ENCODE data around the gene GUCA1C.

GUCA1C gene

GRCh38 chr3:108953700-108954099, at the start of gene GUCA1C:
TSS of gene GUCA1C (minus strand) at chr3:108953879. CDS start at chr3:108953762, 117 bp downstream.
- DNase-seq (ENCODE audit: low read depth) = no peak

GRCh38 chr3:108998436-108998835, 44.8 kb upstream of the GUCA1C start:
- DNase-seq (ENCODE audit: low read depth) = no peak

DNA sequence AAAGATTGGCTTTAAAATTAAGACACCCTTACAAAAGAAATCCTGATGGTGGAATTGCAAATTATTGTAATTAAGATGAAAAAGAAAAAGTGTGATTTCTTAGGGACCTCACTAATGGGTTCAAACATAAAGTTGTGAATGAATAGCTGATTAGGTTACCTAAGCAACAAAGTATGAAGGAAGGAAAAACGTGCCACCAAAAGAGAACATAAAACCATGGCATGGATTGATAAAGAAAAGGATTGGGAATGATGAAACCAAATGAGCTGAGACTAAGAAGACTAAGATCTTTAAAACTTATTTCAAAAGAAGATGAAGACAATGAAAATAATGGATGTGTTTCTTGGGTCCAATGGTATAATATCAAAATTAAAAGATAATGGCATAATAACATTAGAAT, 32.2 kb upstream of the GUCA1C start:
- no peak for DNase-seq (ENCODE audit: low read depth)

DNA sequence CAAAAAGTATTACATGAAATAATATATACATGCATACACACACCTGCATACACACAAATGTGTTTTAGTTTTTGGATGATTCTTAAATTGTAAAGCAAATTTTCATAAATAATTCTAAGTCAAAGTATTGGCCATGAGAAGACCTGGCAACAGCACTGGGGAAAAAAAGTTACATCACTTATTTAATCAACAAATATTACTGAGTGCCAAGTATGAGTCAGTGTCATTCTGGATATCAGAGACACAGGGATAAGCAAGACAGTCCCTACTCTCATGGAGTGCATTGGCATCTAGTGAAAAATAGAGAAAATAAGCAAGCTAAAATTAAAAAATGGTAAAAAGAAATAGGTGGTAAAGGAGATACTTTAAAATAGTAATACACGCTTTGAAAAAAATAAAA, 29.4 kb upstream of the GUCA1C start:
- no peak for DNase-seq (ENCODE audit: low read depth)

- DNase-seq (ENCODE audit: low read depth) = no peak
These were observed 22.4 kb upstream of the GUCA1C start for GRCh38 chr3:108976058-108976457.

- DNase-seq (ENCODE audit: low read depth) = no peak
These were observed 19.3 kb upstream of the GUCA1C start for GRCh38 chr3:108973019-108973418.

GRCh38 chr3:108972482-108972881, 18.8 kb upstream of the GUCA1C start:
- DNase-seq (ENCODE audit: low read depth) = no peak

DNA sequence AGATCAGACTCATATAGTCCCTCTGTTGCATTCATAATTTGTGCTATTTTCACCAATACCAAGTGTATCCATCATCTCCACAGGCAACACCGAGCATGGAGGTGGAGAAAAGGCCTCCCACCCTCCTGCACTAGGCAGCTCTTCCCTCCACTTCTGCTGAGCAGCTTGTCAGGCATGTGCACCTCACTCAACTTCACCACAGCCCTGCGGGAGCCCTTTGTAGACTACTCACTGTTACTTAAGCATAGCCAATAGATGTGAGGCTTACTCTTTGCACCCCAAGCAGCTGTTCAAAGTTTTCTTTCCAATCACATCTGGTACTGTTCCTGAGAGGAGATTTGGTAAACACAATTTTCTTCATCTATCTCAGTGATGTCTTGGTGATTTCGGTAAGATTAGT, 16.9 kb upstream of the GUCA1C start:
- DNase-seq (ENCODE audit: low read depth) = no peak

- DNase-seq (ENCODE audit: low read depth) = no peak
These were observed 13.1 kb upstream of the GUCA1C start for GRCh38 chr3:108966773-108967172.

GRCh38 chr3:108959017-108959416, 5.3 kb upstream of the GUCA1C start:
- DNase-seq (ENCODE audit: low read depth) = no peak

DNA sequence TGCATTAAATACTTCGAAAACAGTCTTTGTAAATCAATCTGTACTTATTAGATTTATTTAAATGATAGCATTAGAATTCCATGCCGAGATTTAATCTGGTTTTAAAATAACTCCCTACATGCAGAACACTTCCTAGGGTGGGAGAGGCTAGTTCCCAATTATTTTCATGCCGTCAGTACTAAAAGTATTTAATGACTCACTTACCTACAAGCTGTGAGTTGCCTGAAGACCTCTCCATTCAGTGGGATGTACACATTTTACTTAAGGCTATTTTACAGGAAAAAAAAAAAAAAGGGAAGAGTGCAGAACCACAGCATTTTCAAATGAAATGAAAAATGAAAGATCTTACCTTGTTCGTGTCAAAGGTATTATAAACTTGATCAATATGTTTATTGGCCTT, 469 bp downstream of the GUCA1C start:
- DNase-seq (ENCODE audit: low read depth) = no peak

DNA sequence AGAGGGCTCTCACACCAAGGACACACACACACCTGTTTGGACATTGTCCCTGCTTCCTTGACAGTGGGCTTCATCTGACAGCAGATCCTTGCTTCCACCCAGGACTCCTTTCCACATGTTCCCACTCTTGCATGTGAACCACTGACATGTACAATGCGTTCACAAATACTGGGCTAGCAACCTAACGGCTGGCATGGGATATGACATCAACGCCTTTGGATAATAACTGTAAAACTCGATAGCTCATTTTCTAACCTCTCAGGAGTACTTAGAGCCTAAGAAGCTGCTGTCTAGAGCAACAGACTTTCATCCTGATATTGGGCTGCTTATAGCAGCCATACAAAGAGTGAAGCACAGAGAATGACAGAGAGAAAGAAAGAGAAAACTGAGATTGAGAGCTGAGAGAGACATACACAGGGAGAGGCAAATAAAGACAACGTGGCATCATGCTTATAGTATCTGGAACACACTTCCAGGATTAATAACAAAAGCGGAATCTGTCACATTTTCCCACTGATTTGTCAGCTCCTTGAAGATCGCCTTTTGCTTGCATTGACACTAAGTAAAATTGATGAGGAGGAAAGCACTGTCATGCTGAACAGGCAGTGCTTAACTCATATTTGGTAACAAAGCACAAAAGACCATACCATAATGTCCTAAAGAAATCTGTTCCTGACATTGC, 1.7 kb downstream of the GUCA1C start:
- no peak for DNase-seq (ENCODE audit: low read depth)

GRCh38 chr3:108947855-108948254, 5.8 kb downstream of the GUCA1C start:
- DNase-seq (ENCODE audit: low read depth) = no peak

GRCh38 chr3:108946292-108947285, 7.1 kb downstream of the GUCA1C start:
- no peak for DNase-seq (ENCODE audit: low read depth)

- no peak for DNase-seq (ENCODE audit: low read depth)
These were observed 13.0 kb downstream of the GUCA1C start for GRCh38 chr3:108940568-108941263.

DNA sequence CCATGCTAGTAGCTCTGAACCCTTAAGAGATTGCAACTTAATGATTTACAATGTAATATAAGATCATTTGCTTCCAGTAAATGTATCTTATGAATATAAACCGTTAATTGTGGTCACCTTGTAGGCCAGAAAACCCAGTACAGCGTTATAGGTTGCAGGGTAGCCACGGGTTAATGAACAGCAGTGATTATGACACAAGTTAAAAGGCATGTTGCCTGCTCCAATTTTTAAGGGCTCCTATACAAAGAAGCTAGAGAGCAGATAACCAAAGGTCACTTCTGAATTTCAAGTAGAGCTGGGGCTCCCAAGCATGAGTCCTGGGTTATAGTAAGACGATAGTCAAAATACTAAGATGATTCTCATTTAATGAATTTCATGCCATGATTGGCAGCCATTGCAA, 13.5 kb downstream of the GUCA1C start:
- no peak for DNase-seq (ENCODE audit: low read depth)

- DNase-seq (ENCODE audit: low read depth) = no peak
These were observed 16.6 kb downstream of the GUCA1C start for GRCh38 chr3:108936924-108937689.

GRCh38 chr3:108931035-108931434, 22.6 kb downstream of the GUCA1C start:
- no peak for DNase-seq (ENCODE audit: low read depth)

GRCh38 chr3:108918866-108919265, 34.8 kb downstream of the GUCA1C start:
- no peak for DNase-seq (ENCODE audit: low read depth)

DNA sequence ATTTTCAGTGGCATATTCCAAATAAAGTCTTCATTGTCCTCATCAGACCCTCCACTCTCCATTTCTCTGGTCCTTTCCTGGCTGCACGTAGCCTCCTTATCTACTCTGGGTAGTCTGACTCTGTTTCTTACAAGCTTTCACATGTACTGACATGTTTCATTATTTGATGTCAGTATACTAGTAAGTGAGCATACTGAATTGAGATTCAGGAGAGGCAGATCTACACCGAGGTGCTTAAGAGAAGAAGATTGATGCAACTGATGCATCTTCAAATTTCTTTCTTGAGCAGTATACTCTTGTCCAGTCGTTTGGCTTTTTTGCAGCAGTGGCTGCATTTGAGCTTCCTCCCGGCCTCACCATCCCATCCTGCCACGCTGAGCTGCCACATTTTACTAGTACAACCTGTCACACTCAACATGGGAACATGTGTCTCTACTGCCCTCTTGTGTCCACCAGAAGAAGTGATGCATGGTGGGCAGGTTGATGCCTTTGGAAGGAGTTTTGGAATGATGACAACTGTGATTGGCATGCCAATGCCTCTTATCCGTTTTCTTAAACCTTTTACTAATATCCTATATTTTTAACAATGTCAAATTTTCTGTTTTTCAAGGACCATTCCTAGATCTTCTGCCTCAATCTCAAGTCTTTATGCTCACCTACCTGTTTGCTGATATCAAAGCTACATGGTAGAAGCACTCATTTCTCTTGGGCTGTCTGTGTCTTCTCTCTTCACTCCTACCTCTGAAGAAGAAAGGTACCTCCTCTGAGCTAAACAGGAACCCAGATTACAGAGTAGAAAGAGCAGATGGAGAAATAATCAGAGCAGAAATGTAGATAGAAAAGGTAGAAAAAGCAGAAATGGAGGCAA, 38.7 kb downstream of the GUCA1C start:
- DNase-seq (ENCODE audit: low read depth) = peak; percentile 18

DNA sequence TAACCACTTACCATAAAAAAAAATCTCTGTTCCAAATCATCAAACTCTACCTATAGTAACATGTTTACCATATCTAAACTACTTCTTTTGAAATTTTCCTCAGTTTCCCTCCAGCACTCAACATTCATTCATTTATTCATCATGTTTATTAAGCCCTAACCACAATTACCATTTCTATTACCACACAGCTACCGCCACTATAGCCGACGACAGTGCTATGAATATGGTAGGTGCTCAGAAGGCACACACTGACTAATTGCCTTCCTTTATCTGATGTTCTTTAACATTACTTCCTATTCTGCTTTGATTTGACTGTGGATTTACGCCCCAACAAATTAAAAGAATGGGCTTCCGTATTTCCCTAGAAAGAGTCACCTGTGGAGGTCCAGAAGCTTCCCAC, 43.9 kb downstream of the GUCA1C start:
- no peak for DNase-seq (ENCODE audit: low read depth)

Measured in stimulated activated CD8-positive, alpha-beta memory T cell treated with anti-CD3 and anti-CD28 coated beads, Interleukin-12 subunit alpha, Interleukin-12 subunit beta, amount 100 ng/mL, for 4 hours (primary cell).